ENCODE measurements around the gene PITPNC1.
"Not testable (repeated sequence)": the region's sequence is repeated elsewhere in the genome, so short reads cannot be mapped to it uniquely, and the experiment has no call there.

Gene PITPNC1

GRCh38 chr17:67401598-67402504, 24.8 kb downstream of the PITPNC1 start:
- no peak for DNase-seq

DNA sequence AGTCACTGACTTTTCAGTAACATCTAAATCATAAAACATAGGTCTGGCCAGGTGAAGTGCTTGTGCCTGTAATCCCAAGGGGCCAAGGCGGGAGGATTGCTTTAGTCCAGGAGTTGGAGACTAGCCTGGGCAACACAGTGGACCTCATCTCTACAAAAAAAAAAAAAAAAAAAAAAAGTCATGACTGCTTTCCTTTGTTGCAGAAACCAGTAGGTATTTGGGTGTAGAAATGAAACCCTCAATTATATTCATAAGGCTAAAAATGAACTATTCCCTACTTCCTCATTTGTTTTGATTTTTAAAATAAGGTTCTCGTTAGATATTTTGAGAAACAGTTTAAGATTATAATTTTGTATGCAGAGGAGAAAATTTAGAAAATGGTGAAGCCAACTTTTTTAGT, 26.0 kb downstream of the PITPNC1 start:
- no peak for DNase-seq

GRCh38 chr17:67403483-67403882, 26.4 kb downstream of the PITPNC1 start:
- DNase-seq, result no peak

DNA sequence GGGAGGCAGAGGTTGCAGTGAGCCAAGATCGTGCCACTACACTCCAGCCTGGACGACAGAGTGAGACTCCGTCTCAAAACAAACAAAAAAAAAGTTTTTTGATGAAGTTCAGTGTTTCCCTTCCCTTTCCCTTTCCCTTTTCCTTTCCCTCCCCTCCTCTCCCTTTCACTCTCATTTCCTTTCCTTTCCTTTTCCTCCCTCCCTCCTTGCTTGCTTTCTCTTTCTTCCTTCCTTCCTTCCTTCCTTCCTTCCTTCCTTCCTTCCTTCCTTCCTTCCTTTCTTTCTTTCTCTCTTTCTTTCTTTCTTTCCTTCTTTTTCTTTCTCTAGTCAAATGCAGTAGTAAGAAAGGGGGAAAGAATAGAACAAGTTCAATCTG, 31.4 kb downstream of the PITPNC1 start:
- not testable (repeated sequence) for DNase-seq

- DNase-seq, result no peak
These were observed 34.3 kb downstream of the PITPNC1 start for GRCh38 chr17:67411397-67411796.

GRCh38 chr17:67412032-67412431, 35.0 kb downstream of the PITPNC1 start:
- no peak for DNase-seq

DNA sequence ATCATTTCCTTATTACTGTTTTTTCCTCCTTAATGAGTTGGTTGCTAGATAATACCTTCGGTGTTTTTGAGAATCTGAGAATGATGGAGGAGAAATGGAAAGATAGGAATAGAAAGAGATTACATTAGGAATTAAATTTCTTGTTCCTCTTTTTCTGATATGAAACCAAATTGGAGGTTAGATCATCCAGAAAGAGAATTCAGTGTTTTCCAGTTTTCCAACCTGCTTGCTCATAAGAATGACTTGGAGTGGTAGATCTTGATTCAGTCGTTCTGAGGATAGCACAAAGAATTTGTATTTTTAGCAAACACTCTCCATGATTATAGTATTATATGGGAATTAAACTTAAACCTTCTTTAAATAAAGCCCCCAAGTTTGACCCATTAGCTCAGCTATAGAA, 35.9 kb downstream of the PITPNC1 start:
- no peak for DNase-seq

- no peak for DNase-seq
These were observed 36.3 kb downstream of the PITPNC1 start for GRCh38 chr17:67413388-67413787.

- DNase-seq, result no peak
These were observed 37.0 kb downstream of the PITPNC1 start for GRCh38 chr17:67414130-67414529.

DNA sequence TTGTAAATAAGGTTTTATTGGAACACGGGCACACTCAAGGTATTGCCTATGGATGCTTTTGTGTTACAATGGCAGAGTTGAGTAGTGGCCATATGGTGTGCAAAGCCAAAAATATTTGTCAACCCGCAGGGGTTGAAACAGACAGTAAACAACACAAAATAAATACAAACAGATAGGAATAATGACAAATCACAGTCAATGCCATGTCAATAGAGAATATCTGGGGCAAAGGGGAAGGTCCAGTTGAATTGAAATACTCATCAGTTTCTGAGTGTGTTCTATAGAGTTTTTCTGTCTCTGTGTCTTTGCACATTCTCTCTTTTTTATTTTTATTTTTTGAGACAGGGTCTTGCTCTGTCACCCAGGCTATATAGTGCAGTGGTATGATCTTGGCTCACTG, 37.5 kb downstream of the PITPNC1 start:
- DNase-seq, result no peak

DNA sequence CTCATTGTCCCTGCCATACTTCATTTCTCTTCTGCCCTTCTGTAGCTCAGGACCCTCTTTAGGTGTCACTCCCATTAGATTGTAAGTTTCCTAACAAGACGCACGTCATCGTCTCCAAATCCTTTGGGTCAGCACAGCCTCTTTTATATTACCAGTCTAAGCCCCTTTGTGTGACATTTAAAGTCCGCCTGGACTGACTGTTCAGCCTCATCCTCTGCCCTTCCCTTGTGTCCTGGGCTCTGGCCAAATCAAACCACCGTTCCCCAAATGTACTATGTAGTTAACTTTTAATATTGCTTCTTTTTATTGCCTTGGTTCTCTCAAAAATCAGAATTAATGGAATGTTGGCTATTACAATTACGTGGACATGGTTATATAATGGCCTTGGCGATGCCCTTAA, 38.2 kb downstream of the PITPNC1 start:
- DNase-seq, result no peak

- DNase-seq, result no peak
These were observed 40.4 kb downstream of the PITPNC1 start for GRCh38 chr17:67417507-67417906.

DNA sequence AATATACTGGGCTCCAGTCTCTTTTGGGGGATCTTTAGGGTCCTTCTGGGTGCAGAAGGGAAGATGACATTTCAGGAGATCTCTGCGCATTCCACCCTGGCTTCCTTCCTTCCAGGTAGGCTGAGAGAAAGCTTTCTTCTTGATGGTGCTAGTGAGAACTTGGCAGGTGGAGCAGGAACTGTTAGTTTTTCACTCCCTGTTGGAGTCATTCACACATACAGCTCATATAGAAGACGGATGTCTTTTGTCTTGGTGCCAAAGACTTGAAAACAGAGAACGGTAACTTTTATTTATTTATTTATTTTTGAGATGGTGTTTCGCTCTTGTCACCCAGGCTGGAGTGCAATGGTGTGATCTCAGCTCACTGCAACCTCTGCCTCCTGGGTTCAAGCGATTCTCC, 43.9 kb downstream of the PITPNC1 start:
- DNase-seq, result no peak

DNA sequence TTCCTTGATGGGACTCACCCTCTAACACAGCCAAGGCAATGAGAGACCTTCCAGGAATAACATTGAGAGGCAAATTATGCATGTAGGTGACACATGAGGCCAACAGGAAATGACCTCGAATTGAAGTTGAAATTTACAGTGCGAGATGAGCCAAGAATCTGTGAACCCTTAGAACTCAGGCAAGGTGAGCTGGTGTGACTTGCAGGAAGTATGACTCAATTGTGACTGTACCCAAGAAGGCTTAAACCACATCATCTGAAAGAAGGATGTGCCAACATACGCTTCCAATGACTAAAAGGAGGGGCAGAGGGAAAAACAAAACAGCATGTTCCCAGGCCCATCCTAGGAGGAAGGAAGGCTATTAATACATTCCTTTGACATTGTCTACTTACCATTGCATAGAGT, 44.8 kb downstream of the PITPNC1 start:
- DNase-seq, result no peak

DNA sequence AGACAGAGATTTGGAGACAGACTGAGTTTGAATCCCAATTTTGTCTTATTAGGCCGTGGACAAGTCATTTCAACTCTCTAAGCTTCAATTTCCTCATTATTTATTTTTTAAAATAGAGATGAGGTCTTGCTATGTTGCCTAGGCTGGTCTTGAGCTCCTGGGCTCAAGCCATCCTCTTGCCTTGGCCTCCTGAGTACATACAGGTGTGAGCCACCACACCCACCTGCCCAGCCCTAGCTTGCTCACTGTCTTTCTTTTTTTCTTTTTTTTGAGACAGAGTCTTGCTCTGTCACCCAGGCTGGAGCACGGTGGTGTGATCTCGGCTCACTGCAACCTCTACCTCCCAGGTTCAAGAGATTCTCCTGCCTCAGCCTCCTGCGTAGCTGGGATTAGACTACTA, 45.2 kb downstream of the PITPNC1 start:
- not testable (repeated sequence) for DNase-seq

GRCh38 chr17:67422897-67423296, 45.8 kb downstream of the PITPNC1 start:
- DNase-seq, result no peak

DNA sequence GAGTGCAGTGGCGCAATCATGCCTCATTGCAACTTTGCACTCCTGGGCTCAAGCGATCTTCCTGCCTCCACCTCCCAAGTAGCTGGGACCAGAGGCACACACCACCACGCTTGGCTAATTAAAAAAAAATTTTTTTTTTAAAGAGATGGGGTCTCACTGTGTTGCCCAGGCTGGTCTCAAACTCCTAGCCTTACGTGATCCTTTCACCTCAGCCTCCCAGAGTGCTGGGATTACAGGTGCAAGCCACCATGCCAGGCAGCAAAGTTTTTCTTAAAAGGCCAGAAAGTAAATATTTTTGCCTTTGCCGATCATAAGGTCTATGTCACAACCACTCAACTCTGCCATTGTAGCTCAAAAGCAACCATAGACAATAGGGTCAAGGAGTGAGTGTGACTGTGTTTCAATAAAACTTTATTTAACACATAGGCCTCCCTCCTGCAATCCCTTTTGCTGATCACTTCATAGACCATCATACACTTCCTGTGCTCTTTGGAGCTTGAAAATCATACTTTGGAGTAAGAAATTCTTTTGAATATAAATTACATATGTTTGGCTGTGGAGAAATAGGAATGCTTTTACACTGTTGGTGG, 48.6 kb downstream of the PITPNC1 start:
- no peak for DNase-seq

DNA sequence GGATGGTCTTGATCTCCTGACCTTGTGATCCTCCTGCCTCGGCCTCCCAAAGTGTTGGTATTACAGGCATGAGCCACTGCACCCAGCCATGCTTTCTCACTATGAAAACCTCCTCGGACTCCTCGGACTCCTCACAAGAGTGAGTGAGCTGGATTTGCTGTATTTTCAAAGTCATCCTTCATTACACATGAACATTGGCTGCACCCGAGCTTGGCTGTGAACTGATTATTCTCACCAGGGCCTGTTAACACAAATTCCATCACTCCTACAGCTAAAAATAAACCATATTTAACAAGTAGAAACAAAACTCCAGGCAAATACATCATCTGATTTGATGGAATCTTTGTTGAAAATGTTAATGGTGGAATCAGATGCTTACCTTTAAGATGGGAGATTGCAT, 50.3 kb downstream of the PITPNC1 start:
- no peak for DNase-seq

DNA sequence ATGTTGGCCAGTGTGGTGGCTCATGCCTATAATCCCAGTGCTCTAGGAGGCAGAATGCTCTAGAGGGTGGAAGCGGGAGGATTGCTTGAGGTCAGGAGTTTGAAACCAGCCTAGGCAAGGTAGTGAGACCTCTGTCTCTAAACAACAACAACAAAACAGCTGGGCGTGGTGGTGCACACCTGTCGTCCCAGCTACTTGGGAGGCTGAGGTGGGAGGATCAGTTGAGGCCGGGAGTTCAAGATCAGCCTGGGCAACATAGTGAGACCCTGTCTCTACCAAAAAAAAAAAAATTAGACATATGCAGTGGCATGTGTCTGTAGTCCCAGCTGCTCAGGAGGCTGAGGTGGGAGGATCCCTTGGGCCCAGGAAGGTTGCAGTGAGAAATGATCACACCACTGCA, 53.4 kb downstream of the PITPNC1 start:
- not testable (repeated sequence) for DNase-seq

- DNase-seq, result no peak
These were observed 54.4 kb downstream of the PITPNC1 start for GRCh38 chr17:67431249-67432015.

DNA sequence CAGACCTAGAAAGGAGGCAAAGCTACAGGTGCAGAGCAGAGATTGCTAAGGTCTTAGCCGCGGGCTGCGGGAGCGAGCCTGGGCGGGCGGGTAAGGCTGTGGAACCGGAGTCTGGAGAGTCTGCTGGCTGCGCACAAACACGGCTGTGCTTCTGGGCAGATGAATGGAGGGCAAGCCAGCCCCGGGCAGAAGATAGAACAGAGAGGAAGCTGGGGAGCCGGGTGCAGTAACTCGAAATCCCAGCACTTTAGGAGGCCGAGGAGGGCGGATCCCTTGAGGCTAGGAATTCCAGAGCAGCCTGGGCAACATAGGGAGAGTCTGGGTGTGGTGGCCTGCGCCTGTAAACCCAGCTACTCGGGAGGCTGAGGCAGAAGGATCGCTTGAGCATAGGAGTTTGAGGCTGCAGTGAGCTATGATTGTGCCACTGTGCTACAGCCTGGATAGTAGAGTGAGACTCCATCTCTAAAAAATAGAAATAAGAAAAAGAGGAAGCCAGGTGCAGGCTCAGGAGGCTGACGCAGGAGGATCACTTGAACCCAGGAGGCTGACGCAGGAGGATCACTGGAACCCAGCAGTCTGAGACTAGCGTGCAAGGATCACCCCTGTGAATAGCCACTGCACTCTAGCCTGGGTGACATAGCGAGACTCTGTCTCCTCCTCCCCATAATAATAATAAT, 56.3 kb downstream of the PITPNC1 start:
- DNase-seq, result no peak

DNA sequence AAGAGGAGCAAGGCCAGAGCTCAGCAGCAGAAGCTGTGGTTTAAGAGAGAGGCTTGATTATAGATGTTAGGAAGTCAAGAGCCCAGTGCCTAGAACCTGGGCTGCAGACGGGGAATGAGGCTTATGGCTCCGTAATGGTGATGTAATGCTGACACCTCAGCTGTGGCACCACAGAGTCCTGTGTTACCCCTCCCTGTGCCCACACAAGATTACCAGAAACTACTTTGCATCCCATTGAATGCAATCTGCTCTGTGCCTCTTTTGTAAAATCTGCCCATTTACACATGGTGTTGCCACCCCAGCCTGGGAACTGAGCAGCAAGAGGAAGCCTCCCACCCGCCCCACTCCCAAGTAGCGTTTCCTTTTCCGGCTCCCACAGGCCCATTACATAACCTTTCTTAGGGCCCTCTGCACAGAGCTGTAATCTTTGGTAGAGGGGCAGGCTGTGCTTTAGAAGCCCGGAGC, 57.0 kb downstream of the PITPNC1 start:
- DNase-seq, result no peak

- DNase-seq, result no peak
These were observed 58.0 kb downstream of the PITPNC1 start for GRCh38 chr17:67435122-67435521.
